PFSK-1 (cell line): ENCODE results near the gene TM9SF3.

Experiments used
- FOXP2 ChIP-seq: optimal IDR thresholded peaks from 2 replicates; pipeline ENCODE3; 2011; ENCODE audit warnings: borderline replicate concordance, control low read depth, inconsistent platforms; ENCODE audit not compliant: insufficient read depth; ENCODE audit errors: extremely low read length, extremely low read depth
- POLR2AphosphoS5 ChIP-seq: IDR thresholded peaks from 2 replicates; pipeline ENCODE4 v1.6.1; 2012; ENCODE audit warnings: low read depth, mild to moderate bottlenecking, control low read depth, low read length, moderate library complexity
- REST ChIP-seq, 2 experiments: IDR thresholded peaks; 2 replicates each; pipeline versions ENCODE4 v1.6.1 to v1.8.0; 2011 to 2012; ENCODE audit warnings: low read depth in 2 of 2, low read length in 2 of 2, control low read depth in 1 of 2, inconsistent platforms in 1 of 2, mild to moderate bottlenecking in 1 of 2, moderate library complexity in 1 of 2; ENCODE audit not compliant: insufficient read depth in 1 of 2
- SIN3A ChIP-seq: IDR thresholded peaks from 2 replicates; pipeline ENCODE4 v1.6.1; 2012; ENCODE audit warnings: mild to moderate bottlenecking, low read length, moderate library complexity, borderline replicate concordance; ENCODE audit not compliant: insufficient read depth
- TAF1 ChIP-seq: IDR thresholded peaks from 2 replicates; pipeline ENCODE4 v1.6.1; 2012; ENCODE audit warnings: low read length, control low read depth, borderline replicate concordance; ENCODE audit not compliant: insufficient read depth

TM9SF3 gene

DNA sequence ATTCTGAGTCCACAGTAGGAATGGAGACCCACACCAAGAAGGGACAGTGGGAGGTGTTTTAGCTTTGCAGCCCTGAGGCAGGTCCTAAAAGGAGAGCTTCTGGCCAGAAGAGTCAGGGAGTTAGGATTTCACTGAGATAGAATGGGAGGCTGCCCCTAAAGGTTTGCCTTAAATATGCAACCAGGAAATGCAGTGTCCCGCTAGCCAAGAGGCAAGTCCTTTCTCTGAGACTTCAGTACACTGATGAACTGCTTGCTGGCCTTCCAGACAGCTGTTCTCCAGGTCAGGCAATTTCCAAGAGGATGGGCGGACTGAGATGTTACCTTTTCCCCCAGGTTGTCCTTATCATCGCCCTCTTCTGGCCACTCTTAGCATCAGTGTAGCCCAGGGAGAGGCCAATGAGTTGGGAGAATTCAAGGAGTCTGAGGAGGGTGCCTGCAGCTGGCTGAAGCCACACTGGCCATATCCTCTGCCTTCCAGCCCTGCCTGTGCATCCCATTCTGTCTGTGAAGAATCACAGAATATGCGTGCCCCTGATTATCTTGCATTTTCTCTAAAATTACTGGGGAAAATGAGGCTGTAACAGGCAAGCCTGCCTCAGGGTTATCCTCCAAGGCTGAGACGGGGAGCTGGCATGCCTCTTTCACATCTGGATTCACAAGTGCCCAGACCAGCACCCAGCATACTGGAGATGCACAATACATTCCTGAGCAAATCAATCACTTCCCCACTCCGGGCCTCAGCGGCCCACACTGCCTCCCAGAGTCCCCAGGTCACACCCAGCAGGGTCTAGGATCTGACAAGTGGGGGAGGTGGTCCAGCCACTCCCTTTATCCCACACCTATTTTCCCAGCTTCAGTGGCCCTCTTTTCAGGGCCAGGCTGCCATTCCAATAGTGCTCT, 75.5 kb downstream of the TM9SF3 start:
- no peak for TF ChIP-seq TAF1
- TF ChIP-seq FOXP2: no peak
- TF ChIP-seq POLR2AphosphoS5: no peak
- no peak for TF ChIP-seq SIN3A
- no peak for TF ChIP-seq REST (IDR thresholded peaks at IDR 0.05; ENCODE audit: insufficient read depth in 1 of 2, low read depth in 2 of 2, low read length in 2 of 2)

- TF ChIP-seq SIN3A (no peak), FOXP2 (no peak), TAF1 (no peak), REST (IDR thresholded peaks at IDR 0.05; ENCODE audit: insufficient read depth in 1 of 2, low read depth in 2 of 2, low read length in 2 of 2) (no peak), POLR2AphosphoS5 (no peak)
These were observed 77.7 kb downstream of the TM9SF3 start for GRCh38 chr10:96509017-96509641.

GRCh38 chr10:96507044-96507443, 79.8 kb downstream of the TM9SF3 start:
- TF ChIP-seq POLR2AphosphoS5 (no peak), TAF1 (no peak), REST (IDR thresholded peaks at IDR 0.05; ENCODE audit: insufficient read depth in 1 of 2, low read depth in 2 of 2, low read length in 2 of 2) (no peak), SIN3A (no peak), FOXP2 (no peak)

DNA sequence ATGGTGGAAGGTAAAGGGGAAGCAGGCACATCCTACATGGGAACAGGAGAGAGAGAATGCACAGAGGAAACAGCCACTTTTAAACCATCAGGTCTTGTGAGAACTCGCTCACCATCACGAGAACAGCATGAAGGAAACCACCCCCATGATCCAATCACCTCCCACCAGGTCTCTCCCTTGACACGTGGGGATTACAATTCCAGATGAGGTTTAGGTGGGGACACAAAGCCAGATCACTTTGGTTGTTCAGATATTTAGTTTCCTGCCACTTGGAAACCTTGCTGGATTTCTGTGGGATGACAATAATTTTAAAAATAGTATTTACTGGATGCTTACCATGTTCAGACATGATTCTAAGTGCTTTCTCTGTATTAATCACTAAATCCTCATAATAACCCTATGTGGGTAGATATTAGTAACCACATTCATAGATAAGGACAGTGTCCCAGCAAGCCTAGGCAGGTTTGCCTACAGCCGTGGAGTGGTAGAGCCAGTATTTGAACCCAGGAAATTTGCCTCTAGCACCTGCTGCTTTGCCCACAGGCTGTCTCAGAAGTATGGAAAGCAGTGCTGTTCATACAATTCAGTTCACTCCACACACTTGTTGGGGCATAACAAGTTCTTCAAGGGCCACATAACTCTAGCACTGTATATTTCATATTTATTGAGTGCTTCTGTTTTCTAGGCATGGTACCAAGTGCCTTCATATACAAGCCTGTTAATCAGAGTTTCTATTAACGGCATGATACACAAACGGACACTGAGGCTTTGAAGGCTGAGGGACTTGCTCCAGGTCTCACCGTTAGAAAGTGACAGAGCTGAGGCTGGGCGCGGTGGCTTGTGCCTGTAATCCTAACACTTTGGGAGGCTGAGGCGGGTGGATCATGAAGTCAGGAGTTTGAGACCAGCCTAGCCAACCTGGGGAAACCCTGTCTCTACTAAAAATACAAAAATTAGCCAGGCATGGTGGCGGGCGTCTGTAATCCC, 81.4 kb downstream of the TM9SF3 start:
- TF ChIP-seq TAF1: no peak
- TF ChIP-seq SIN3A: no peak
- no peak for TF ChIP-seq REST (IDR thresholded peaks at IDR 0.05; ENCODE audit: insufficient read depth in 1 of 2, low read depth in 2 of 2, low read length in 2 of 2)
- no peak for TF ChIP-seq FOXP2
- TF ChIP-seq POLR2AphosphoS5: no peak
